ENCODE measurements around the gene CBFA2T3. TPM values are rescaled to one million over a fixed set of nuclear protein-coding genes. Genes with fewer than 3 reads are reported as not detected.

CBFA2T3 gene
- polyA plus RNA-seq, 3 donors, result 5.3 to 32.2 (median 6.2) TPM

GRCh38 chr16:88993166-88993761 lies 16.3 kb upstream of the CBFA2T3 start:
- no peak for TF ChIP-seq CTCF (IDR thresholded peaks at IDR 0.05)
- H3K4me2 ChIP-seq (replicated peaks; ENCODE audit: extremely low read depth, low read length, poor library complexity, severe bottlenecking), result peak overlapping the region; percentile 37
- WGBS (ENCODE audit: insufficient coverage), result 0% methylated on average over 2 of the region's 6 CpGs

GRCh38 chr16:88992351-88993165 lies 15.6 kb upstream of the CBFA2T3 start:
- intact Hi-C loops (cut with micrococcal nuclease), result no loop called here
- Histone ChIP-seq H2AFZ (ENCODE audit: insufficient read depth, low read depth, low read length, poor library complexity, severe bottlenecking) (peak overlapping the region; percentile 30), H4K20me1 (ENCODE audit: insufficient read depth, low read length) (no peaks in the 10 kb centered on the region), H3K9ac (ENCODE audit: insufficient read depth, low read length, poor library complexity, severe bottlenecking) (peak overlapping the region; percentile 25), H3K4me2 (replicated peaks; ENCODE audit: extremely low read depth, low read length, poor library complexity, severe bottlenecking) (peak overlapping the region; percentile 37), H3K27me3 (ENCODE audit: control insufficient read depth in 2 of 2, insufficient read depth in 2 of 2, low read length in 2 of 2) (peaks cover 0 to 2% of the 10 kb centered on the region in 2 donors), H3K4me3 (replicated peaks in 1 of 3; ENCODE audit: low read depth in 2 of 3, low read length in 3 of 3) (peak overlapping the region in 1 of 3 experiments; percentile 15), H3K27ac (ENCODE audit: low read depth in 1 of 2, low read length in 2 of 2) (peak overlapping the region in 1 of 2 donors; percentile 17), H3K4me1 (ENCODE audit: control insufficient read depth in 1 of 2, insufficient read depth in 2 of 2, low read length in 2 of 2) (peaks cover 25 to 35% of the 10 kb centered on the region in 2 donors), H3K79me2 (ENCODE audit: insufficient read depth, low read length) (no peaks in the 10 kb centered on the region), H3K9me3 (replicated peaks in 1 of 2; ENCODE audit: control insufficient read depth in 1 of 2, insufficient read depth in 1 of 2, low read length in 2 of 2) (peaks cover 7 to 18% of the 10 kb centered on the region in 2 donors), H3K36me3 (replicated peaks in 1 of 2; ENCODE audit: control insufficient read depth in 1 of 2, insufficient read depth in 2 of 2, low read length in 2 of 2) (no peaks in the 10 kb centered on the region)
- Mint-ChIP-seq H3K36me3 (no peaks in the 10 kb centered on the region), H3K27me3 (ENCODE audit: low read depth in 3 of 3) (peaks cover 5 to 10% (median 7%) of the 10 kb centered on the region in 3 donors), H3K9me3 (peaks cover 7 to 14% (median 11%) of the 10 kb centered on the region in 7 donors), H3K27ac (no peak overlapping the region), H3K4me1 (peaks cover 24% of the 10 kb centered on the region), H3K4me3 (peak overlapping the region in 1 of 2 donors; percentile 76)
- DNase-seq, result no peak
- WGBS (ENCODE audit: insufficient coverage), result 60% methylated on average over 32 of the region's 36 CpGs
- TF ChIP-seq CTCF (IDR thresholded peaks at IDR 0.05), result no peak

More at GRCh38 chr16:88993166-88993761, 16.3 kb upstream of the CBFA2T3 start:
- H3K27me3 Mint-ChIP-seq (ENCODE audit: low read depth in 3 of 3), result peaks cover 4 to 7% (median 4%) of the 10 kb centered on the region in 3 donors
- no peaks in the 10 kb centered on the region for H3K36me3 ChIP-seq (replicated peaks in 1 of 2; ENCODE audit: control insufficient read depth in 1 of 2, insufficient read depth in 2 of 2, low read length in 2 of 2)
- H3K36me3 Mint-ChIP-seq, result no peaks in the 10 kb centered on the region
- peaks cover 14 to 26% of the 10 kb centered on the region in 2 donors for H3K9me3 ChIP-seq (replicated peaks in 1 of 2; ENCODE audit: control insufficient read depth in 1 of 2, insufficient read depth in 1 of 2, low read length in 2 of 2)
- no peak overlapping the region for H3K27ac Mint-ChIP-seq
- peaks cover 13 to 22% (median 18%) of the 10 kb centered on the region in 7 donors for H3K9me3 Mint-ChIP-seq
- H3K4me1 Mint-ChIP-seq, result peaks cover 24% of the 10 kb centered on the region
- H3K4me3 Mint-ChIP-seq, result peak overlapping the region in 1 of 2 donors; percentile 76
- peak overlapping the region; percentile 30 for H2AFZ ChIP-seq (ENCODE audit: insufficient read depth, low read depth, low read length, poor library complexity, severe bottlenecking)
- peak overlapping the region; percentile 25 for H3K9ac ChIP-seq (ENCODE audit: insufficient read depth, low read length, poor library complexity, severe bottlenecking)
- H3K27me3 ChIP-seq (ENCODE audit: control insufficient read depth in 2 of 2, insufficient read depth in 2 of 2, low read length in 2 of 2), result peaks cover 0 to 2% of the 10 kb centered on the region in 2 donors
- H3K4me1 ChIP-seq (ENCODE audit: control insufficient read depth in 1 of 2, insufficient read depth in 2 of 2, low read length in 2 of 2), result peaks cover 25 to 35% of the 10 kb centered on the region in 2 donors
- H4K20me1 ChIP-seq (ENCODE audit: insufficient read depth, low read length), result no peaks in the 10 kb centered on the region
- intact Hi-C loops (cut with micrococcal nuclease), result no loop called here
- DNase-seq, result peak in 1 of 3 donors; percentile 22
- peak overlapping the region in 1 of 2 donors; percentile 17 for H3K27ac ChIP-seq (ENCODE audit: low read depth in 1 of 2, low read length in 2 of 2)
- H3K79me2 ChIP-seq (ENCODE audit: insufficient read depth, low read length), result no peaks in the 10 kb centered on the region
- peak overlapping the region in 1 of 3 experiments; percentile 15 for H3K4me3 ChIP-seq (replicated peaks in 1 of 3; ENCODE audit: low read depth in 2 of 3, low read length in 3 of 3)

Data from CD14-positive monocyte (primary cell).